Thyroid gland (tissue), 4 donors: ENCODE measurements around the gene SYT1.

Source experiments
- CTCF ChIP-seq, 6 experiments: fragments of 200-600 bp in 3 of 6; fragments of 450-650 bp in 3 of 6; sonication (generic) in 3 of 6; IDR thresholded peaks; one replicate each; pipeline ENCODE4 v1.5.1; 2016 to 2019; ENCODE audit warnings: antibody characterized with exemption in 6 of 6, mild to moderate bottlenecking in 2 of 6, inconsistent platforms in 1 of 6, moderate library complexity in 1 of 6
- POLR2A ChIP-seq, 2 donors: fragments of 450-650 bp; IDR thresholded peaks; one replicate each; pipeline ENCODE4 v1.6.1; 2017; ENCODE audit warnings: antibody characterized with exemption in 2 of 2, mild to moderate bottlenecking in 2 of 2, moderate library complexity in 1 of 2

GRCh38 chr12:79420146-79420618 lies 555.6 kb downstream of the SYT1 start:
- TF ChIP-seq CTCF (IDR thresholded peaks at IDR 0.05) (peak in 4 of 6 experiments; percentile 46 to 85 (median 66)), POLR2A (IDR thresholded peaks at IDR 0.05) (no peak)
